CD4-positive, alpha-beta T cell treated with Interleukin-17A for 4 hours (primary cell): Measurements from ENCODE around the gene GNL1.
"Not testable (repeated sequence)": the region's sequence is repeated elsewhere in the genome, so short reads cannot be mapped to it uniquely, and the experiment has no call there.

Experiments
- DNase-seq: peaks from one replicate; pipeline ENCODE4 v3.0.0-alpha.2; 2020; ENCODE audit warnings: mixed read lengths

Gene GNL1

DNA sequence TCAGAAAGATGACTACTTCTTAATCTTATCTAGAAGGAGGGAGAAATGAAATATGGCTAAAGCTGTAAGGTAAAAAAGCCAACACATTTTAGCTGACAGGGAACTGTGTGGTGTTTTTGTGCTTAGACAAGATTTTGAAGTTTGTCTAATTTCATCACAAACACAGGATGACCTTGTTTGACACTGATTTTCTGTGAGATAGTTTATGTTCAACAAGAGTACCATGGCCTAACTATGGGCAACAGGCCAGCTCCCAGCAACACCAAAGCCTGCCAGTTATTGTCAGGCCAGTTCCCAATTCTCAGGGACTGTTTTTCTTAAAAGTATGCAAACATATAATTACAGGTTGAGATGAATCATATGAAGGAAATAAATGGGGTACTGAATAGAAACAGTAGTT, 9.5 kb upstream of the GNL1 start:
- no peak for DNase-seq

DNA sequence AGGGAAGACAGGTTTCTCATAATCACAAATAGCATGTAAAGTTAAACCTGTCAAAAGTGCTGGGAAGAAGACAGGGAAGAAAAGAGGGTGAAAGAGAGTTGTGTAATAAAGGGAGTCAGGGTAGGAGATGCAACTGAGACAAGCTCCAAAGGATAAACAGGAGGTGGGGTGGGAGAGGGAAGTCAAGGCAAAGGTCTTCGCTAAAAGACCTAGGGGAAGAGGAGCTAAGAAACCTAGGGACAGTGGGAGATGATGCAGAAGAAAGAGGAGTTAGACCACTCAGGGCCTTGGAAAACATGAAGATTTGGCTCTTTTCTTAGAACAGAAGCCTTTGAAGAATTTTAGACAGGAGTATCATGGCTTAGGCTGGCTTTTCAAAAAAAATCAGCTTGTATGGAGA, 7.8 kb upstream of the GNL1 start:
- DNase-seq, result no peak

DNA sequence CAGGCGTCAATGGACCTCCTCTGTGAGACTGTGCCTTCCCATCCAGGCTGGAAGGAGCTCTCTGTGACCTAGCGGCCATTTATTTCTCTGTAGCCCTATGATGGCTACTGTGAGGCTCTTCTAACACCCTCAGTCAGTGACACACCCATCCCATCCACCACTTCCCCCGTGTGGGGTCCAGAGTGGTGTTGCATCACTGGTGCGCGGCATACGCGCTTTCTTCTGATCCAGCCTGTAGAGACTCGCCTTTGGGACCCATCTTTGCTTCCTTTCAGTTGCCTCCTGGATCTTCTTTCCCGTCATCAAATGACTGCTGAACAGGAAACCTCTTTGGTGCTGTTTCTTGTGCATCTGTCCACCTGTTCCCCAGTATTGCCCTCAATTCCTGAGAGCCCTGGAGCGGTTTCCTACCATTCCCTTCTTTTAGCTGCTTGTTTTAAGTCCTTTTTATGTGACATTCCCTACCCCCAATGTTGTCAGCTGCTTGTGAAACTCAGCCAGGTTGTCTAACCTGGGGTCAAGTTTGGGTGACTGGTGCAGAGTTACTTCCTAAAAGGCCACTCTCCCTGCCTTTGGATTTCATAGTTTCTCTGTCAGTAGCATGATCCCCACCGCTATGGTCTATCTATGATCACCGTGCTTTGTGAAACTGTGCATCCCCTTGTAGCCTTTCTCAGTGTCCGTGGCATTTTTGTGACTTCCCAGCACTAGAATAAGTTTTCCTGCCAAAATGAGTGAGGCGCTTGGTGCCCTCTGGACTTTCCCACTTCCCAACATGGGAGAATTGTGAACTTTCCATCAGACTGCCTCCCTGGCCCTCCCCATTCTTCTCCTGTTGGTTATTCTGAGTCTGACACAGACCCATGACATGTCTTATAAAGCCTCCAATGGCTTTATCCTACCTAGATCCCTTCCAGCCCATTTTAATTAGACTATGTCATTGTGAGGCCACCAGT, 6.5 kb upstream of the GNL1 start:
- no peak for DNase-seq

- DNase-seq, result no peak
Measured at GRCh38 chr6:30560930-30561329, 4.6 kb upstream of the GNL1 start.

DNA sequence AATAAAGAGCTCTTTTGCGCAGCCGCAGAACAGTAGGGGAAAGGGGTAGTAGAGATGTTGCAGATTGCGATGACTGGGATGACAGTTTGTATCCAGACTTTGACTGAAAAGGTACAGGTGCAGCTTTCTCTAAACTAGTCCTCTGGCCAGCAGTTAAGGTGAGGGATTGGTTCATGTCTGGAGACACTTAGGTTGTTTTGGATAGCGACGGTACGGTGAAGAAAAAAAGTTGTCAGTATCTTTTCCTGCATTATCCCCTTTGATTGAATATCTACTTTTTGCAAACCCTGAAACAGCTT, 1.3 kb upstream of the GNL1 start:
- DNase-seq, result peak; percentile 72

- DNase-seq, result peak; percentile 81
Measured at GRCh38 chr6:30556906-30557682, 805 bp upstream of the GNL1 start, which contains the start of gene PRR3. Gene PRR3 (plus strand): TSS chr6:30557295. CDS start chr6:30557345, 50 bp downstream.

DNA sequence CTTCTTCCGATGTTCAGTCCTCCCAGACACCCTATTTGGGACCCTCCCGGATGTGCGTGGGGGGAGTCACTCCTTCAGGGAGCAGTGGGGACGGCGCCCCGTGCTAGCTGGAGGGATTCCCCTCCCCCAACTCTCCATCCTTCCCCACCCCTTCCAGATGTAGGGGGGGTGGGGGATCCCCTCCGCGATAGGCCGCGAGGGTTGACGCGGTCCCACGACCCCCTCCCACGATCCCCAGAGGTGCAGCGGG, 548 bp downstream of the GNL1 start:
- no peak for DNase-seq

DNA sequence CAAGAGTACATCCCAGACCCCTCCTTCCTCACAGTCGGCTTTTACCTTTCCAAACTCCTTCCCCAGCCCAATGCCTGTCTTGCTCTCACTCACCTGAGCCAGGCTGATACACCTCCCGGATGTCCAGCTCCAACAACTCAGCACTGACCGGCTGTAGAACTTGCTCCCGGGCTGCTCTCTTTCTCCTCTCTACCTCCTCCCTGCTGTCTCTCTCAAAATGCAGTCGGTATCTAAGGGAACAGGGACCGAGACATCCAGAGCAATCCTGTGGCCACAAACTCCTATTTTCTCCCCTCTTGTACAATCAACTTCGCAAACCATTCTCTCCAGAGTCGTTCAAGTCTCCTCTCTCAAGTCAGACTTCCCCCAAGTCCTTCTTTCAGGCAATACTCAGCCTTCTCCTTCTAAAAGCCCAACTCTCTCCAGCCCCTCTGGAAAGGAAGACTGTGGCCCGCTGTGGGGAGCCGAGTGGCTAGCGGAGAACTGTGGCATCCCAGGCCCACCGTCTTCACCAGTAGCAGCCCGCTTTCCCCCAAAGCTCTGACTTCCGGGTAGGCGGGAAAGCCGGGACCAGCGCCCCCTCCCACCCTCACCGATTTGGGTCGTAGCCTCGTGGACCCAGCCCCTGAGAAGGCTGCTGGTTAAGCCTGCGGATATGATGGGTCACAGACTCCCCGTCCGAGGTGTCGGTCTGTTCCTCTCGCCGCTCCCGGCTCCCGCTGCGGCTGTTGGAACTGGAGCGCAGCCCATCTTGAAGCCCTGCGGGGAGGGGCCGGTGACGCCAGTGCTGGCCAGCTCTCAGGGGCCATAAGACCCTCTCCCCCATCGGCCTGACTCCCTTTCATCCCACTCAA, 1.1 kb downstream of the GNL1 start:
- DNase-seq, result peak; percentile 36

DNA sequence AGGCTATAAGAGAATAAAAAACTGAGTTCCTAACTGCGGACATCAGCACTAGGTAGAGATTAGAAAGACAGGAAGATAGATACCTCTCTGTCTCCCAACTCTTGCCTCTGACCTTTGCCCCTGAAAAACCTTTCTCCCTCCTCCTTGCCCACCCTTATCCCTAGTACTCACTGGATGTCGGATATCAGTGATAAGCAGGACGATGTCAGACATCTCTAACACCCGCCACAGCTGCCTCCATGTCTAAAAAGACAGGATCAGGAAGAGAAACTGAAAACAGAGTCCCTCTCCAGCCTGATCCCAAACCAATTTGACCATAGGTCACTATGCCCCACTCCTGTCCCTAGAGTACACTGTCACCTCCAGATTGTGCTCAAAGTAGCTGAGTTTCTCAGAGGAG, 1.9 kb downstream of the GNL1 start:
- DNase-seq, result no peak

- no peak for DNase-seq
Measured at GRCh38 chr6:30548375-30548774, 7.9 kb downstream of the GNL1 start.

GRCh38 chr6:30547454-30547853, 8.8 kb downstream of the GNL1 start:
- DNase-seq, result no peak

GRCh38 chr6:30544666-30545272, 11.5 kb downstream of the GNL1 start:
- peak; percentile 43 for DNase-seq

- DNase-seq, result peak; percentile 70
Measured at GRCh38 chr6:30543821-30544220, 12.5 kb downstream of the GNL1 start.

GRCh38 chr6:30542915-30543314, 13.4 kb downstream of the GNL1 start:
- DNase-seq, result no peak

GRCh38 chr6:30542404-30542725, 13.9 kb downstream of the GNL1 start:
- peak; percentile 69 for DNase-seq

GRCh38 chr6:30541515-30542403, 14.5 kb downstream of the GNL1 start:
- DNase-seq, result peak; percentile 88

DNA sequence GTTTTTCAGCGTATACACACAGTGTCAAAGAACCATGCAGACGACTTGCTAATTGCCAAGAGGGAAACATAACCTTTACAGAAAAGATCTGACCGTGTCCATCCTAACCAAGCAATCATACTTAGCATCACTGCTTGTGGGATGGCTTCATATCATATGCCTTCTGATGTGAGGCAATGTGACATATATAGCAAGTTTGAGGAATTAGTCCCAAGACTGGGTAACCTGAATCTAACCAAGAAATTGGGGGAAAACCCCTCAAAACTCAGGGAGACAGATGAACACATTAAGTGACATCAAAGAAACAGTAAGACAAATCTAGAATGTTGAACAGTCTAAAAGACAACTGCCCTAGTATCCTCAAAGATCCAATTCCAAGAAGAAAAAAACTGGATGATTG, 18.4 kb downstream of the GNL1 start:
- DNase-seq, result no peak

DNA sequence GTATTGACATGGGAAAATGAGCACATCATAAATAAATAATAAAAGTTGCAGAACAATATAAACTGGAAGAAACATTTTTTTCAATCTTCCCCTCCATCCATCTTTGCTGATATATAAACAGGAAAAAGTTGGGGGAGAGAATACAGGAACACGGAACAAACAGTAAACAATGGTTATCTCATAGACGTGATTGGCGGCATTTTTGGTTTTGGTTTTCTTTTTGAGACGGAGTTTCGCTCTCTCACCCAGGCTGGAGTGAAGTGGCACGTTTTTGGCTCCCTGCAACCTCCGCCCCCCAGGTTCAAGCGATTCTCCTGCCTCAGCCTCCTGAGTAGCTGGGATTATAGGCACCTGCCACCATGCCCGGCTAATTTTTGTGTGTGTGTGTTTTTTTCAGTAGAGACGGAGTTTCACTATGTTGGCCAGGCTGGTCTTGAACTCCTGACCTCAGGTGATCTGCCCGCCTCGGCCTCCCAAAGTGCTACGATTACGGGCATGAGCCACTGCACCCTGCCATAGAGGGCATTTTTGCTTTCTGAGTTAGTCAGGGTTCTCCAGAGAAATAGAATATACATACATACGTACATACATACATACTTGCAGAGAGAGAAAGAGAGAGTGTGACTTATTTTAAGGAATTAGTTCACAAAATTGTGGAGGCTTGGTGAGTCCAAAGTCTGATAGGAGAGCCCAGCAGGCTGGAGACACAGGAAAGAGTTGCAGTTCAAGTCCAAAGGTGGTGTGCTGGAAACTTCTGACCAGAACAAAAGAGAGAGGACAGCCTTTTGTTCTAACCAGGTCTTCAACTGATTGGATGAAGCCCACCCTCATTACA, 22.6 kb downstream of the GNL1 start:
- no peak for DNase-seq

GRCh38 chr6:30530014-30530413, 26.3 kb downstream of the GNL1 start:
- no peak for DNase-seq

DNA sequence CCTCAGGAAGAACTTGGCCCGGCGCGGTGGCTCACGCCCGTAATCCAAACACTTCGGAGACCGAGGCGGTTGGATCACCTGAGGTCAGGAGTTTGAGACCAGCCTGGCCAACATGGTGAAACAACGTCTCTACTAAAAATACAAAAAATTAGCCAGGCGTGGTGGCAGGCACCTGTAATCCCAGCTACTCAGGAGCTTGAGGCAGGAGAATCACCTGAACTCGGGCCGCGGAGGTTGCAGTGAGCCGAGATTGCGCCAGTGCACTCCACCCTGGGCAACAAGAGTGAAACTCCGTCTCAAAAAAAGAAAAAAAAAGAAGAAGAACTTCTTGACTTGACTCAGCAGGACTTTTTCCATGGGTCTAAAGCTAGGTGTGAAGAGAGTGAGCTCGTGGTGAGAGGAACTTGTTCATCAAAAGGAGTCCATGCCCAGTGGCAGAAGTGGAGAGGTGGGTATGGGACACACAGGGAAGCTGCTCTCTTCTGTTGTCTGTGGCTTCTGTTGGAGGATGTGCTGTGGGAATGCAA, 26.9 kb downstream of the GNL1 start:
- DNase-seq, result peak; percentile 36

GRCh38 chr6:30526444-30526843, 29.8 kb downstream of the GNL1 start:
- not testable (repeated sequence) for DNase-seq
